GM12878 (cell line): ENCODE data around the gene GLA. TPM values are rescaled to one million over a fixed set of nuclear protein-coding genes. Genes with fewer than 3 reads are reported as not detected.

ENCODE experiments used
- CREM ChIP-seq: IDR thresholded peaks from 2 replicates; pipeline ENCODE4 v1.6.1; 2014; ENCODE audit warnings: antibody characterized with exemption, low read depth
- ESRRA ChIP-seq: IDR thresholded peaks from 2 replicates; pipeline ENCODE4 v1.6.1; 2012; ENCODE audit warnings: mild to moderate bottlenecking, low read length, improper control_type of control experiment
- HDAC2 ChIP-seq: fragments of 200-600 bp; sonication (generic); IDR thresholded peaks from 2 replicates; pipeline ENCODE4 v1.6.1; 2017
- NFYA ChIP-seq: IDR thresholded peaks from 2 replicates; pipeline ENCODE4 v1.6.1; 2011; ENCODE audit warnings: low read depth, mild to moderate bottlenecking, low read length, improper control_type of control experiment, borderline replicate concordance
- SMAD5 ChIP-seq: IDR thresholded peaks from 2 replicates; pipeline ENCODE4 v1.6.1; 2016; ENCODE audit warnings: antibody characterized with exemption, low read depth
- ZNF217 ChIP-seq: fragments of 450-650 bp; IDR thresholded peaks from 2 replicates; pipeline ENCODE4 v1.6.1; 2017; ENCODE audit warnings: antibody characterized with exemption, mild to moderate bottlenecking
- polyA plus RNA-seq, 11 experiments: library from polyadenylated mRNA; depleted of rRNA in 4 of 11; unstranded in 6 of 11; stranded (reverse) in 5 of 11; fragments of >200 nt; fragmentation: Nextera tagmentation in 4 of 11; fragmentation: Illumina TruSeq in 1 of 11; extraction: Ambion mirVana in 4 of 11; extraction: Trizol in 1 of 11; gene quantifications; 1 replicate in 1 of 11; 2 replicates in 10 of 11; pipeline versions ENCODE4 v1.2.1 to v1.2.3, GENCODE V29; 2011 to 2016; ENCODE audit warnings: inconsistent platforms in 2 of 11, missing spikeins in 2 of 11, low read depth in 1 of 11
- total RNA-seq, 4 experiments: library from RNA; depleted of rRNA in 3 of 4; stranded (reverse); fragments of >200 nt in 3 of 4; fragmentation: Illumina TruSeq in 1 of 4; extraction: Trizol in 1 of 4; gene quantifications; 2 replicates each; pipeline versions ENCODE4 v1.2.1 to v1.2.3, GENCODE V29; 2013 to 2021
- TF ChIP-seq, protein P1 (sequence below): fragments of 150-350 bp; IDR thresholded peaks from 2 replicates; pipeline ENCODE4 v1.6.1; 2016; ENCODE audit warnings: low read depth, low read length

Gene GLA
- total and polyA plus RNA-seq, 10 of the 15 experiments (the other 5 are each of a cell fraction or from before 2014, with no cell fraction given): 23.8 to 66.4 (median 29.1) TPM

GRCh38 chrX:101416691-101417090 is 9.0 kb upstream of the GLA start (continued):
- TF ChIP-seq CREM: no peak
- TF ChIP-seq, protein P1, sequence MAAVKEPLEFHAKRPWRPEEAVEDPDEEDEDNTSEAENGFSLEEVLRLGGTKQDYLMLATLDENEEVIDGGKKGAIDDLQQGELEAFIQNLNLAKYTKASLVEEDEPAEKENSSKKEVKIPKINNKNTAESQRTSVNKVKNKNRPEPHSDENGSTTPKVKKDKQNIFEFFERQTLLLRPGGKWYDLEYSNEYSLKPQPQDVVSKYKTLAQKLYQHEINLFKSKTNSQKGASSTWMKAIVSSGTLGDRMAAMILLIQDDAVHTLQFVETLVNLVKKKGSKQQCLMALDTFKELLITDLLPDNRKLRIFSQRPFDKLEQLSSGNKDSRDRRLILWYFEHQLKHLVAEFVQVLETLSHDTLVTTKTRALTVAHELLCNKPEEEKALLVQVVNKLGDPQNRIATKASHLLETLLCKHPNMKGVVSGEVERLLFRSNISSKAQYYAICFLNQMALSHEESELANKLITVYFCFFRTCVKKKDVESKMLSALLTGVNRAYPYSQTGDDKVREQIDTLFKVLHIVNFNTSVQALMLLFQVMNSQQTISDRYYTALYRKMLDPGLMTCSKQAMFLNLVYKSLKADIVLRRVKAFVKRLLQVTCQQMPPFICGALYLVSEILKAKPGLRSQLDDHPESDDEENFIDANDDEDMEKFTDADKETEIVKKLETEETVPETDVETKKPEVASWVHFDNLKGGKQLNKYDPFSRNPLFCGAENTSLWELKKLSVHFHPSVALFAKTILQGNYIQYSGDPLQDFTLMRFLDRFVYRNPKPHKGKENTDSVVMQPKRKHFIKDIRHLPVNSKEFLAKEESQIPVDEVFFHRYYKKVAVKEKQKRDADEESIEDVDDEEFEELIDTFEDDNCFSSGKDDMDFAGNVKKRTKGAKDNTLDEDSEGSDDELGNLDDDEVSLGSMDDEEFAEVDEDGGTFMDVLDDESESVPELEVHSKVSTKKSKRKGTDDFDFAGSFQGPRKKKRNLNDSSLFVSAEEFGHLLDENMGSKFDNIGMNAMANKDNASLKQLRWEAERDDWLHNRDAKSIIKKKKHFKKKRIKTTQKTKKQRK: no peak
- TF ChIP-seq ZNF217: no peak
- no peak for TF ChIP-seq NFYA
- TF ChIP-seq HDAC2: no peak
- no peak for TF ChIP-seq SMAD5
- no peak for TF ChIP-seq ESRRA
- TF ChIP-seq, all 136 proteins: peak for 0
